GM21526 (cell line): ENCODE results near the gene COPA.

ENCODE experiments used
- ATAC-seq: cut with Tn5 transposase; IDR thresholded peaks from one replicate; pipeline ENCODE4 v1.9.1; 2021; ENCODE audit warnings: moderate library complexity; ENCODE audit not compliant: unreplicated experiment, low FRiP score

Gene COPA

DNA sequence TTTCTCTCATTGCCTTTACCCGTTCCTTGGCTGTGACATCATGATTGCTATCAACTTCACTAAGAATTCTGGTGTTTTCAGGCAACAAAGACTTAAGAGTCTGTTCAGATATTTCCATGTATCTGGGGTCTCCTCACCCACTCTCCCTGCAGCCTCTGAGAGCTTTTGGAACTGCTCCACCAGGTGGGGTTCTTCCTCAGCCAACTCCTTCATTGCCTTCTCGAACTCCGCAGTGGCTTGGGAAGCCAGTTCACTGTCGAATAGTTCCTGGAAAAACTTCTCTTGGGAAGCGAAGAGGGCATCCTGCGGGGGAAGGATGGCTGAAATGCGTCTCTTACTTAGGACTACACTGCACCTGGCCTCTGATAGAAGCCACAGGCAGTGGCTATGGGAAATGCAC is 60.2 kb downstream of the COPA start:
- ATAC-seq, result no peak

DNA sequence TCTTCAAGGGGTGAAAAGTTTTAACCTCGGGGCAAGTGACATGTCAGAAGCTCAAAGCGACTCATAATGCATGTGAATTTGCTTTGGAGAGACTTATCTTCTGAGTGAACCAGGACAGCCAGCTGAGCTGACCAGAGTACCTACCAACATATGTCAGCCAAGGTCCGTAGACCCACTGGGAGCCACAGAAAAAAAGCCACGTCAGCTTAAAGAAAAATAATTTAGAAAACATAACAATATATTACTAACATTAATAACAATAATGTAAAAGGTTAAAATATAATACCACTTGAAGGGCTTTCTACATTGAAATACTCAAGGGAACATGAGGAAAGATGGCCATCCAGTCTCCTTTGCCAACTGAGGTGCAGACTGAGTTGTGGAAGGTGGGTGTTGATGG is 65.1 kb downstream of the COPA start:
- ATAC-seq, result no peak

- no peak for ATAC-seq
These were observed 65.7 kb downstream of the COPA start for GRCh38 chr1:160277330-160277729.

DNA sequence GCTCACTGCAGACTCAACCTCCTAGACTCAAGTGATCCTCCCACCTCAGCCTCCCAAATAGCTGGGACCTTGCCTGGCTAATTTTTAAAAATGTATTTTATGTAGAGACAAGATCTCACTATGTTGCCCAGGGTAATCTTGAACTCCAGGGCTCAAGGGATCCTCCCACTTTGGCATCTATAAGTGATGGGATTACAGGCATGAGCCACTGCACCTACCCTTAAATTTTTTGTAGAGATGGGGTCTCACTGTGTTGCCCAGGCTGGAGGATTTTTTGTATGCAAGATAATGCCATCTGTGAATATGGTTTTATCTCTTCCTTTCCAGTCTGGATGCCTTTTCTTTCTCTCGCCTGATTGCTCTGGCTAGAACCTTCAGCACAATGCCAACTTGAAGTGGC is 72.0 kb downstream of the COPA start:
- no peak for ATAC-seq

GRCh38 chr1:160267284-160267991 is 75.6 kb downstream of the COPA start:
- no peak for ATAC-seq

DNA sequence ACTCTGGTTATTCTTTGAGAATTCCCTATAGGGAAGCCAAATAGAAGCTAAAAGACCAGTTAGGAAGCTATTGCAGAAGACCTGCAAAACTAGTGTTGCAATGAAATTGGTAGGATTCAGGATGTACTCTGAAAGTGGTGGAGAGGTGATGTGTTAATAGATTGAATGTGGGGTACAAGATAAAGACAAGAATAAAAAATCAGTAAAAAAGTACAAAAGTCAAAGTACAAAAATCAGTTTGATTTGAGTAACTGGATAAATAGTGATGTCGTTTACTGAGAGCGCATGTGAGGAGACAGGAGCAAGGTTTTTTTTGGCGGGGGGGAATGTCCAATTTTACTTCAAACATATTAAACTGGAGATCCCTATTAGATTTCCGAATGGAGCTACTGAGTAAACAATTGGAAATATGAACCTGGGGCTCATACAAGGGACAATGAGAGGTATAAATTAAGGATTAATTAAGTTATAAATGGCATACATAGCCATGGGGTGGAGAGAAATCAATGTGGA is 78.2 kb downstream of the COPA start:
- ATAC-seq, result no peak

GRCh38 chr1:160261893-160262794 is 80.9 kb downstream of the COPA start, which contains the start of gene DCAF8:
DCAF8 (minus strand) TSS chr1:160262549; CDS start chr1:160244008, 18,541 bp downstream.
- ATAC-seq, result peak; percentile 68

DNA sequence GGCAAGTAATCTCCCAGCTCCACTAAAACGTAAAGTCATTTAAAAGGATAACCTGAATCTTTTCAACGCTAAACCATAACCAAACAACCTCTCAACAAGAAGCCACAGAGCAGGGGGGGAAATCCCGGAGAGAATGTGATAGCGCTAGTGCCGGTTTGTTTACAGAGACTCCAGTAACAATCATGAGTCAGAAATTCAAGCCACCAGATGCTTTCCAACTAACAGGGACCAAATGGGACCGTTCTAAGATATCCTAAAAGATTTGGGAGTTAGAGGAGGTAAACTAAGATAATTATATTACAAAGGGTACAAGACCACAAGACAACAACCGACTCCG is 81.5 kb downstream of the COPA start:
- ATAC-seq, result peak; percentile 27

DNA sequence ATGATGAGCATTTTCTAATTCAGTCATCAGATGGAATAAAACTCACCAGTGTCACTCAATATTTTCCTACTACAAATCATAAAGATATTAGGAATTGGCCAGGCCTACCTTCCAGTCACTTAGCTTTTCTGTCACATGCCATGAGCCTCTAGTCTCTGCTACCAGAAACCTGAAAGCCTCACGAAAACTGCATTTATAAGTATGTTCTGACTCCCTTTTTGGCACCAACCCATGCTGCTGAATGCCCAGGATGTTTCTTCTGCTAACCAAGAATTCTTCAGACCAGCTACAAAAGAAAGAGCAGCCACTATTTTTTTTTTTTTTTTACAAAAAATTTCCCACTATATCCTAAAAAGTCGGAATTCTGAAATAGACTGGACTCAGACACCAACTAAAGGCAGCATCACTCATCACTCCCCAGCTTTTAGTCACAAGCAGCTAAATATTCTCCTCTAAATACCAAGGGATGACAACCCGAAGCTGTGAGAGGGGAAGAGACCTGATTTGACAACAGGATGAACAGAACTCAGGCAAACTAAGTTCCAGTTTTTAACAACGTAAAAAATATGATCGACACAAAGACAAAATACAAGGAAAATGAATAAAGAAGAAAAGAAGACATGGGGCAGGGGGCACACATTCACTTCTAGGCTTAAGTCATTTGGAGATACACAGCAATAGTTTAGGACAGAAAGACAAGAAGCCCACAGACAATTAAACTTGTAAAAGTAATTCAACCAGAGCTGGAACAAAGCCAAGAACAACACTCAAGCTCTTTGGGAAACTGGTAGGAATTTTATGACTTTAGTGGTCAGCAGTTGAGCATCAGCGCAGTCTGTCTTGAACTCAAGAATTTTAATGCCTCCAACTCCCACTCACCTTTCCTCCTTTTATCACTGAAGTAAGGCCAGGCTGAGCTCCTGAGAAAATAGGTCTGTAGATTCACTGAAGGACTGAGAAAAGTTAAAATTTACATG is 82.4 kb downstream of the COPA start:
- no peak for ATAC-seq

- ATAC-seq, result no peak
These were observed 84.8 kb downstream of the COPA start for GRCh38 chr1:160258177-160258798.

DNA sequence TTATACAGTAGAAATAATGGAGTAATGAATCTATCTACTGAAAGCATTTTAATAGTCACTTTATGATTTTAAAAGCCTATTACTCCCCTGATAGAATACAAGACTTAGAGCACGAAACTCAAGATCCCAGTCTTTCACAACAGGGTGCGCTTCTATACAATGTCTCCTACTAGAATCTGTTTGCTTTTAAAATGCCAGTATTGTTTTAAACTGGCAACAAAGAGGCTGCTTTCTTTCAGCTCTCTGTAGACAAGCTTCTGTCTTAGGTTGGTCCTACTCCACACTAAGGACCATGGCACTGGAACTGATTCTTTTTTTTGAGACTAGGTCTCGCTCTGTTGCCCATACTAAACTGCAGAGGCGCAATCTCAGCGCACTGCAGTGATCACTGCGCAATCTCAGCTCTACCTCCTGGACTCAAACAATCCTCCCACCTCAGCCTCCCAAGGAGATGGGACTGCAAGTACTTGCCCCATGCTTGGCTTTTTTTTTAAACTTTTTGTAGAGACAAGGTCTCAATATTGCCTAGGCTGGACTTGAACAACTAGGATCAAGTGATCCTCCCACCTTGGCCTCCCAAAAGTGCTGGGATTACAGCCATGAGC is 85.5 kb downstream of the COPA start:
- ATAC-seq, result no peak

DNA sequence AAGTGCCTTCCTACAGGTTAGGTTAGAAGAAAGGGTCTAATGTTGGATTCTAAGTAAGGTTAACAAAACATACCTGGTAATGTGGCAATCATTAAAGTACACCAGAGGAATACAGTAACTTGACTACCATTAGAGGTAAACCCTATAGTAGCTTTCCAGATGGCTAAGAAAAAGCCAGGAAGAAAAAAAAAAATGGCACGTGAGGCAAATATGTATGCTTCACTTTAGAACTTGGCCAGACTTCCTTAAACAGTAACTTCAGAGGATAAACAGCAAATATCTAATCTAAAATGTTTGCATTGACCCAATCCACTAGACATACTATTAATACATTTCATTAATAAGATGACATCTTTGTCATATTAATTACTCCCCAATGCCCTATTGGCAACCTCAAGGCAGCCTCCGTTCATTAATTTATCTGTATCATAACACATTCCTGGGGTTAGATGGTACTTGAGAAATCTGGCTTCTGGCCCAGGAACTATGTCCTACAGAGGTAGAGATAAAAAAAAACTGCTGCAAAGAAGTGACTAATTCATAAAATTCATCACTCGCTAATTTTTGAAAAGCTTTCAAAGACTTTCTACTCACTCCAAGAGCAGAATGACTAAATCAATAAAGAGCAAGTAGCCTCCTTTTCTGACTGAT is 86.5 kb downstream of the COPA start:
- no peak for ATAC-seq

- ATAC-seq, result no peak
These were observed 87.2 kb downstream of the COPA start for GRCh38 chr1:160255781-160256300.

- peak; percentile 63 for ATAC-seq
These were observed 91.1 kb downstream of the COPA start for GRCh38 chr1:160251687-160252526.

GRCh38 chr1:160251011-160251410 is 92.0 kb downstream of the COPA start:
- no peak for ATAC-seq

- ATAC-seq, result no peak
These were observed 96.0 kb downstream of the COPA start for GRCh38 chr1:160247053-160247452.

GRCh38 chr1:160245434-160245833 is 97.6 kb downstream of the COPA start:
- ATAC-seq, result no peak

- ATAC-seq, result no peak
These were observed 98.8 kb downstream of the COPA start for GRCh38 chr1:160244209-160244608.
